NT2/D1 (cell line): Measurements from ENCODE around the gene RGS7.

Experiments
- YY1 ChIP-seq: IDR thresholded peaks from 2 replicates; pipeline ENCODE4 v1.6.1; 2011; ENCODE audit not compliant: insufficient read length, insufficient read depth
- ZNF274 ChIP-seq: IDR thresholded peaks from 2 replicates; pipeline ENCODE4 v1.6.1; 2011; ENCODE audit warnings: mild to moderate bottlenecking, low read depth, low read length

GRCh38 chr1:240766831-240767230, 590.2 kb downstream of the RGS7 start:
- TF ChIP-seq ZNF274 (no peak), YY1 (no peak)
